CD4-positive, CD25-positive, alpha-beta regulatory T cell (primary cell): ENCODE measurements around the gene NFASC. TPM values are rescaled to one million over a fixed set of nuclear protein-coding genes. Genes with fewer than 3 reads are reported as not detected.

ENCODE experiments used
- ATAC-seq, 2 donors: fragments of 150-1000 bp; cut with Tn5 transposase; one replicate each; pipeline ENCODE4 v1.10.0; 2021; ENCODE audit warnings: low read depth in 2 of 2, moderate number of reproducible peaks in 2 of 2, moderate library complexity in 1 of 2
- DNase-seq, 3 donors: peaks; one replicate each; pipeline versions ENCODE4 v3.0.0 to v3.0.0-alpha.2; 2012 to 2022; ENCODE audit warnings: mixed read lengths in 1 of 3
- H3K27ac ChIP-seq: one replicate; pipeline ENCODE4 v1.7.0; 2013; ENCODE audit warnings: mild to moderate bottlenecking, low read length; ENCODE audit not compliant: insufficient read depth, poor library complexity, severe bottlenecking
- H3K27me3 ChIP-seq: one replicate; pipeline ENCODE4 v1.7.0; 2013; ENCODE audit warnings: low read length; ENCODE audit not compliant: control insufficient read depth, insufficient read depth
- H3K36me3 ChIP-seq: one replicate; pipeline ENCODE4 v1.7.0; 2013; ENCODE audit warnings: mild to moderate bottlenecking, low read length, moderate library complexity; ENCODE audit not compliant: control insufficient read depth, insufficient read depth
- H3K4me1 ChIP-seq: 2 replicates; pipeline ENCODE4 v1.7.0; 2013; ENCODE audit warnings: mild to moderate bottlenecking, low read length; ENCODE audit not compliant: insufficient read depth, control insufficient read depth, poor library complexity, severe bottlenecking
- H3K4me3 ChIP-seq: one replicate; pipeline ENCODE4 v1.7.0; 2013; ENCODE audit warnings: low read depth, mild to moderate bottlenecking, low read length, moderate library complexity
- H3K9me3 ChIP-seq, 2 experiments: 1 replicate in 1 of 2; 2 replicates in 1 of 2; pipeline ENCODE4 v1.7.0; 2013; ENCODE audit warnings: low read length in 2 of 2, mild to moderate bottlenecking in 1 of 2, moderate library complexity in 1 of 2; ENCODE audit not compliant: control insufficient read depth in 2 of 2
- H3K27ac Mint-ChIP-seq, 3 donors: one replicate each; pipeline ENCODE4 v1.8.0; 2020 to 2022; ENCODE audit warnings: mild to moderate bottlenecking in 3 of 3, mixed read lengths in 3 of 3, moderate library complexity in 2 of 3
- H3K27me3 Mint-ChIP-seq: one replicate; pipeline ENCODE4 v1.8.0; 2022; ENCODE audit warnings: mild to moderate bottlenecking, mixed read lengths
- H3K36me3 Mint-ChIP-seq: one replicate; pipeline ENCODE4 v1.8.0; 2020; ENCODE audit warnings: mixed read lengths
- H3K4me1 Mint-ChIP-seq, 4 donors: one replicate each; pipeline ENCODE4 v1.8.0; 2020 to 2022; ENCODE audit warnings: mixed read lengths in 4 of 4, mild to moderate bottlenecking in 1 of 4
- H3K4me3 Mint-ChIP-seq, 4 donors: one replicate each; pipeline ENCODE4 v1.8.0; 2020 to 2022; ENCODE audit warnings: mild to moderate bottlenecking in 4 of 4, mixed read lengths in 4 of 4, moderate library complexity in 3 of 4
- H3K9me3 Mint-ChIP-seq, 7 donors: one replicate each; pipeline ENCODE4 v1.8.0; 2020 to 2022; ENCODE audit warnings: mixed read lengths in 7 of 7, mild to moderate bottlenecking in 3 of 7, moderate library complexity in 2 of 7
- polyA plus RNA-seq, 4 donors: library from polyadenylated mRNA; unstranded; fragments of 300-500 nt; fragmentation: Illumina TruSeq; gene quantifications; one replicate each; pipeline ENCODE4 v1.2.3, GENCODE V29; 2021
- total RNA-seq: library from RNA; stranded (reverse); gene quantifications from one replicate; pipeline ENCODE4 v1.2.3, GENCODE V29; 2022

NFASC gene
- total and polyA plus RNA-seq, 5 donors from 2014 or later, result not detected

GRCh38 chr1:205013683-205014367 lies 143.2 kb downstream of the NFASC start:
- peaks cover 0 to 2% (median 0%) of the 10 kb centered on the region in 7 donors for H3K9me3 Mint-ChIP-seq
- H3K27ac ChIP-seq, result no peak overlapping the region
- peaks cover 11% of the 10 kb centered on the region for H3K27me3 Mint-ChIP-seq
- H3K27me3 ChIP-seq, result no peaks in the 10 kb centered on the region
- H3K4me3 ChIP-seq, result no peak overlapping the region
- no peak overlapping the region for H3K4me3 Mint-ChIP-seq
- DNase-seq (no peak), ATAC-seq (no peak)
- H3K27ac Mint-ChIP-seq, result no peak overlapping the region
- no peaks in the 10 kb centered on the region for H3K4me1 ChIP-seq
- no peaks in the 10 kb centered on the region for H3K9me3 ChIP-seq
- H3K36me3 Mint-ChIP-seq, result no peaks in the 10 kb centered on the region
- no peaks in the 10 kb centered on the region for H3K4me1 Mint-ChIP-seq
- H3K36me3 ChIP-seq, result no peaks in the 10 kb centered on the region

GRCh38 chr1:205014783-205015182 lies 144.1 kb downstream of the NFASC start:
- H3K36me3 Mint-ChIP-seq, result no peaks in the 10 kb centered on the region
- H3K27ac Mint-ChIP-seq, result no peak overlapping the region
- Histone ChIP-seq H3K27ac (no peak overlapping the region), H3K9me3 (no peaks in the 10 kb centered on the region), H3K4me3 (no peak overlapping the region), H3K36me3 (no peaks in the 10 kb centered on the region), H3K27me3 (no peaks in the 10 kb centered on the region), H3K4me1 (no peaks in the 10 kb centered on the region)
- H3K4me3 Mint-ChIP-seq, result no peak overlapping the region
- H3K27me3 Mint-ChIP-seq, result peaks cover 11% of the 10 kb centered on the region
- peaks cover 0 to 2% (median 0%) of the 10 kb centered on the region in 7 donors for H3K9me3 Mint-ChIP-seq
- H3K4me1 Mint-ChIP-seq, result no peaks in the 10 kb centered on the region
- ATAC-seq (no peak), DNase-seq (no peak)

GRCh38 chr1:205015241-205015640 lies 144.6 kb downstream of the NFASC start:
- Histone ChIP-seq H3K36me3 (no peaks in the 10 kb centered on the region), H3K9me3 (no peaks in the 10 kb centered on the region), H3K27ac (no peak overlapping the region), H3K4me3 (no peak overlapping the region), H3K4me1 (no peaks in the 10 kb centered on the region), H3K27me3 (no peaks in the 10 kb centered on the region)
- no peak overlapping the region for H3K27ac Mint-ChIP-seq
- DNase-seq (no peak), ATAC-seq (no peak)
- no peak overlapping the region for H3K4me3 Mint-ChIP-seq
- peaks cover 0 to 2% (median 0%) of the 10 kb centered on the region in 7 donors for H3K9me3 Mint-ChIP-seq
- H3K36me3 Mint-ChIP-seq, result no peaks in the 10 kb centered on the region
- peaks cover 11% of the 10 kb centered on the region for H3K27me3 Mint-ChIP-seq
- no peaks in the 10 kb centered on the region for H3K4me1 Mint-ChIP-seq

- H3K4me3 Mint-ChIP-seq, result no peak overlapping the region
- no peak overlapping the region for H3K4me3 ChIP-seq
- H3K9me3 Mint-ChIP-seq, result peaks cover 0 to 2% (median 0%) of the 10 kb centered on the region in 7 donors
- peaks cover 11% of the 10 kb centered on the region for H3K27me3 Mint-ChIP-seq
- no peaks in the 10 kb centered on the region for H3K9me3 ChIP-seq
- H3K36me3 Mint-ChIP-seq, result no peaks in the 10 kb centered on the region
- H3K27me3 ChIP-seq, result no peaks in the 10 kb centered on the region
- ATAC-seq, result no peak
- no peaks in the 10 kb centered on the region for H3K4me1 Mint-ChIP-seq
- no peak overlapping the region for H3K27ac ChIP-seq
- DNase-seq, result no peak
- no peaks in the 10 kb centered on the region for H3K36me3 ChIP-seq
- H3K27ac Mint-ChIP-seq, result no peak overlapping the region
- no peaks in the 10 kb centered on the region for H3K4me1 ChIP-seq
These were observed 145.4 kb downstream of the NFASC start for GRCh38 chr1:205016075-205016474.

DNA sequence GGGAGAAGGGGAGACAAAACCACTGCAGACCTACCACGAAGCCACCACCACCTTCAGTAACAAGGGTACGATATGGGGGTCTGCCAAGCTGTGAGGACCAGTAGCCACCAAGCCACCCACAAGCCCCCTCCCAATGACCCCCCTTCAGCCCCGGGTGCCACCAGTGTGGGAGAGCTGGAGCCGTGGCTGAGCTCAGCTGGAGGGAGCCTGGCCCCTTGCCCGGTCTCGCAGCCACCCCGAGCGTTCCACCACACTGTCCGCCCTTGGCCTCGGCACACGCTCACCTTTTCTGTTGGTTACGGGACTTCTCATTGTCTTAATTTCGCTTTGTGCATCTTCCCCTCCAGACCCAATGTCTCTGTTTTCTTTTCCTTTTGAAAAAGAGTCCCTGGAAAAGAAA lies 145.9 kb downstream of the NFASC start:
- H3K4me3 Mint-ChIP-seq, result no peak overlapping the region
- no peak overlapping the region for H3K27ac Mint-ChIP-seq
- ATAC-seq (no peak), DNase-seq (no peak)
- H3K27me3 ChIP-seq, result no peaks in the 10 kb centered on the region
- H3K9me3 Mint-ChIP-seq, result peaks cover 0 to 2% (median 0%) of the 10 kb centered on the region in 7 donors
- no peaks in the 10 kb centered on the region for H3K9me3 ChIP-seq
- H3K4me1 Mint-ChIP-seq, result no peaks in the 10 kb centered on the region
- no peaks in the 10 kb centered on the region for H3K36me3 Mint-ChIP-seq
- no peak overlapping the region for H3K27ac ChIP-seq
- H3K27me3 Mint-ChIP-seq, result peaks cover 6% of the 10 kb centered on the region
- H3K4me1 ChIP-seq, result no peaks in the 10 kb centered on the region
- no peak overlapping the region for H3K4me3 ChIP-seq
- no peaks in the 10 kb centered on the region for H3K36me3 ChIP-seq

GRCh38 chr1:205017001-205017400 lies 146.3 kb downstream of the NFASC start:
- Mint-ChIP-seq H3K27me3 (peaks cover 4% of the 10 kb centered on the region), H3K4me1 (no peaks in the 10 kb centered on the region), H3K4me3 (no peak overlapping the region), H3K9me3 (peaks cover 0 to 2% (median 0%) of the 10 kb centered on the region in 7 donors), H3K27ac (no peak overlapping the region), H3K36me3 (no peaks in the 10 kb centered on the region)
- Histone ChIP-seq H3K4me1 (no peaks in the 10 kb centered on the region), H3K9me3 (no peaks in the 10 kb centered on the region), H3K4me3 (no peak overlapping the region), H3K36me3 (no peaks in the 10 kb centered on the region), H3K27ac (no peak overlapping the region), H3K27me3 (no peaks in the 10 kb centered on the region)
- no peak for ATAC-seq
- DNase-seq, result no peak

DNA sequence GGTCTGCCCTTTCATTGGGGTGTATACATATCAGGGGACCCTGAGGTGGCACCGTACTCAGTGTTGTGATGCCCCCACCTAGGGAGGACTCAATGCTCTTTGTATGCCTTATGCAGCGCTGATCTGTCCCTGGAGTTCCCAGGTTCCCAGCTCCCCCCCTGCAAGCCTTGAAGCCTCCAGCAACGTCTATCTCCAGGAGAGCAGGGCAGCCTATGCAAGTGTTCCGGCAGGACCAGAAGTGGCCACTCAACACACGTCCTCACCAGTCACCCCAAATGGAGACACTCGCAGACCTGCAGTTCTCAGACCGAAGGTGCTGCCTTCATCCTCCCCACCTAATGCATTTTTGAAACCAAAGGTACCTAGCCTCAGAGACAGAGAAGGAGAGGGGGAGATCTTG lies 147.1 kb downstream of the NFASC start:
- Mint-ChIP-seq H3K4me3 (no peak overlapping the region), H3K36me3 (no peaks in the 10 kb centered on the region), H3K9me3 (no peaks in the 10 kb centered on the region), H3K4me1 (no peaks in the 10 kb centered on the region), H3K27me3 (peaks cover 4% of the 10 kb centered on the region), H3K27ac (no peak overlapping the region)
- H3K27me3 ChIP-seq, result no peaks in the 10 kb centered on the region
- no peaks in the 10 kb centered on the region for H3K4me1 ChIP-seq
- no peaks in the 10 kb centered on the region for H3K36me3 ChIP-seq
- DNase-seq (no peak), ATAC-seq (no peak)
- H3K4me3 ChIP-seq, result no peak overlapping the region
- H3K9me3 ChIP-seq, result no peaks in the 10 kb centered on the region
- H3K27ac ChIP-seq, result no peak overlapping the region

GRCh38 chr1:205018381-205018780 lies 147.7 kb downstream of the NFASC start:
- ATAC-seq (no peak), DNase-seq (no peak)
- H3K4me1 Mint-ChIP-seq, result no peaks in the 10 kb centered on the region
- no peaks in the 10 kb centered on the region for H3K9me3 Mint-ChIP-seq
- no peak overlapping the region for H3K4me3 ChIP-seq
- no peak overlapping the region for H3K27ac Mint-ChIP-seq
- no peaks in the 10 kb centered on the region for H3K4me1 ChIP-seq
- no peaks in the 10 kb centered on the region for H3K36me3 Mint-ChIP-seq
- H3K27me3 Mint-ChIP-seq, result peaks cover 4% of the 10 kb centered on the region
- H3K9me3 ChIP-seq, result no peaks in the 10 kb centered on the region
- H3K36me3 ChIP-seq, result no peaks in the 10 kb centered on the region
- no peaks in the 10 kb centered on the region for H3K27me3 ChIP-seq
- no peak overlapping the region for H3K27ac ChIP-seq
- no peak overlapping the region for H3K4me3 Mint-ChIP-seq
